ENCODE results near the gene PTDSS2. TPM values are rescaled to one million over a fixed set of nuclear protein-coding genes. Genes with fewer than 3 reads are reported as not detected.

Gene PTDSS2
- total and polyA plus RNA-seq, 2 of the 13 experiments (the other 11 are each of a cell fraction or from before 2014, with no cell fraction given), result 21.7 to 26.4 TPM

DNA sequence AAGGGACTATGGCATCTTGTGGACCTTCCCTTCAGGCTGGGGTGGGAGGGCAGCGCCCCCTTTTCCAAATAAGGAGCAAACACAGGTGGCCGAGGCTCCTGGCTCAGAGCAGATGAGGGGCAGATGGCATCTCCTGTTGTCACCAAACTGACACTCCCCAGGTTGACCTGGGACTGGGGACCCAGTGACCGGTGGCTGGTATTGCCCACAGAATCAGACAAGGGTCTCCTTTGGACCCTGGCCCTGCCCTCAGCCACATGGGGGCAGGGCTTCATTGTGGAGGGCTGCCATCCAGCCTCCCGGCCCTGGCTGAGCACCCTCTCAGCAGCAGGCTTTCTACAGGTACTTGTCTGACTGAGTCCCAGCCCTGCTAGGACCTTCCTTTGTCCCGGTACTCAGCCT, 34.4 kb upstream of the PTDSS2 start:
- Histone ChIP-seq H3K79me2 (ENCODE audit: insufficient read depth, low read length) (no peaks in the 10 kb centered on the region), H3K27me3 (ENCODE audit: control insufficient read depth in 1 of 2, insufficient read depth in 2 of 2, low read length in 2 of 2) (peaks cover 2 to 10% of the 10 kb centered on the region in 2 experiments; a peak in 1 of 5 replicates), H3K36me3 (replicated peaks in 1 of 2; ENCODE audit: control insufficient read depth in 1 of 2, insufficient read depth in 2 of 2, low read length in 2 of 2) (no peaks in the 10 kb centered on the region), H3K4me2 (ENCODE audit: low read depth, low read length) (peak overlapping the region; percentile 67), H3K9ac (ENCODE audit: insufficient read depth, low read depth, low read length) (no peak overlapping the region), H4K20me1 (ENCODE audit: insufficient read depth, low read length) (no peaks in the 10 kb centered on the region), H2AFZ (ENCODE audit: low read length) (no peak overlapping the region), H3K4me1 (ENCODE audit: insufficient read depth, low read length) (peaks cover 39% of the 10 kb centered on the region), H3K27ac (ENCODE audit: extremely low read length, insufficient read depth, low read length) (no peak overlapping the region), H3K4me3 (replicated peaks in 1 of 3; ENCODE audit: insufficient read depth in 1 of 3, low read depth in 2 of 3, low read length in 3 of 3) (peak overlapping the region; percentile 36 to 67 (median 42)), H3K9me3 (ENCODE audit: low read length) (no peaks in the 10 kb centered on the region)
- 0% methylated on average over 1 of the region's 5 CpGs for WGBS (ENCODE audit: low lambda C conversion rate)
- ATAC-seq (peak; percentile 38), DNase-seq (ENCODE audit: low spot score) (no peak), FAIRE-seq (no peak)
- ChIA-PET CTCF (ENCODE audit: low intra/inter-chr PET ratio, low total read pairs) (no interaction called here), POLR2A (interaction anchor here (1.5 to 2.8 kb wide), 5 partner anchors 26 to 90 kb away, joined by 6 to 14 read pairs (median 7); partner anchors contain the start of genes ANO9 and RNH1)
- no TSS peak for BruUV-seq (replicated peaks)
- intact Hi-C loops (cut with micrococcal nuclease; ENCODE audit: unreplicated experiment), result no loop called here
- in situ Hi-C loops (cut with HindIII; ENCODE audit: extremely low pct_ligation_motif_present, low pct_unique_long_range_greater_than_20kb), result no loop called here
- TF ChIP-seq, protein P1, sequence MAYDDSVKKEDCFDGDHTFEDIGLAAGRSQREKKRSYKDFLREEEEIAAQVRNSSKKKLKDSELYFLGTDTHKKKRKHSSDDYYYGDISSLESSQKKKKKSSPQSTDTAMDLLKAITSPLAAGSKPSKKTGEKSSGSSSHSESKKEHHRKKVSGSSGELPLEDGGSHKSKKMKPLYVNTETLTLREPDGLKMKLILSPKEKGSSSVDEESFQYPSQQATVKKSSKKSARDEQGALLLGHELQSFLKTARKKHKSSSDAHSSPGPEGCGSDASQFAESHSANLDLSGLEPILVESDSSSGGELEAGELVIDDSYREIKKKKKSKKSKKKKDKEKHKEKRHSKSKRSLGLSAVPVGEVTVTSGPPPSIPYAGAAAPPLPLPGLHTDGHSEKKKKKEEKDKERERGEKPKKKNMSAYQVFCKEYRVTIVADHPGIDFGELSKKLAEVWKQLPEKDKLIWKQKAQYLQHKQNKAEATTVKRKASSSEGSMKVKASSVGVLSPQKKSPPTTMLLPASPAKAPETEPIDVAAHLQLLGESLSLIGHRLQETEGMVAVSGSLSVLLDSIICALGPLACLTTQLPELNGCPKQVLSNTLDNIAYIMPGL (CRISPR knock-in tag; IDR thresholded peaks at IDR 0.05; ENCODE audit: borderline replicate concordance in 1 of 2, low read depth in 1 of 2), result peak in 1 of 2 experiments; percentile 26; a peak in 1 of 4 replicates
- TF ChIP-seq SALL1 (CRISPR knock-in tag; IDR thresholded peaks at IDR 0.05), result peak; percentile 3; the same call in 1 of the 2 replicates
- no peak; the same call in none of the 2 replicates for TF ChIP-seq NR2F6 (IDR thresholded peaks at IDR 0.05)
- TF ChIP-seq NR2F6 (CRISPR knock-in tag; IDR thresholded peaks at IDR 0.05), result peak; percentile 4; the same call in 1 of the 2 replicates
- TF ChIP-seq, protein P2, sequence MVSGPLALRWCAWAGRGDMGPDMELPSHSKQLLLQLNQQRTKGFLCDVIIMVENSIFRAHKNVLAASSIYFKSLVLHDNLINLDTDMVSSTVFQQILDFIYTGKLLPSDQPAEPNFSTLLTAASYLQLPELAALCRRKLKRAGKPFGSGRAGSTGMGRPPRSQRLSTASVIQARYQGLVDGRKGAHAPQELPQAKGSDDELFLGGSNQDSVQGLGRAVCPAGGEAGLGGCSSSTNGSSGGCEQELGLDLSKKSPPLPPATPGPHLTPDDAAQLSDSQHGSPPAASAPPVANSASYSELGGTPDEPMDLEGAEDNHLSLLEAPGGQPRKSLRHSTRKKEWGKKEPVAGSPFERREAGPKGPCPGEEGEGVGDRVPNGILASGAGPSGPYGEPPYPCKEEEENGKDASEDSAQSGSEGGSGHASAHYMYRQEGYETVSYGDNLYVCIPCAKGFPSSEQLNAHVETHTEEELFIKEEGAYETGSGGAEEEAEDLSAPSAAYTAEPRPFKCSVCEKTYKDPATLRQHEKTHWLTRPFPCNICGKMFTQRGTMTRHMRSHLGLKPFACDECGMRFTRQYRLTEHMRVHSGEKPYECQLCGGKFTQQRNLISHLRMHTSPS (CRISPR knock-in tag; IDR thresholded peaks at IDR 0.05; ENCODE audit: low read depth), result peak; percentile 22; the same call in 1 of the 2 replicates
- 0 out of 2 replicates have a peak, but pooled peaks have one; percentile 4 for TF ChIP-seq SP2 (CRISPR knock-in tag; IDR thresholded peaks at IDR 0.05)
- TF ChIP-seq ZNF230 (CRISPR knock-in tag; IDR thresholded peaks at IDR 0.05), result peak; percentile 42; the same call in 1 of the 2 replicates
- TF ChIP-seq, protein P3, sequence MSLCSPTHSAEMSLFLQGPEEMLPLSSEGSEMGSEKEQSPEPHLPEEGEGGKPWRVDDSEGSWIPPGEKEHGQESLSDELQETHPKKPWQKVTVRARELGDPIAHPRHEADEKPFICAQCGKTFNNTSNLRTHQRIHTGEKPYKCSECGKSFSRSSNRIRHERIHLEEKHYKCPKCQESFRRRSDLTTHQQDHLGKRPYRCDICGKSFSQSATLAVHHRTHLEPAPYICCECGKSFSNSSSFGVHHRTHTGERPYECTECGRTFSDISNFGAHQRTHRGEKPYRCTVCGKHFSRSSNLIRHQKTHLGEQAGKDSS (CRISPR knock-in tag; IDR thresholded peaks at IDR 0.05; ENCODE audit: borderline replicate concordance, low read depth), result 0 out of 2 replicates have a peak, but pooled peaks have one; percentile 36
- TF ChIP-seq, protein P4, sequence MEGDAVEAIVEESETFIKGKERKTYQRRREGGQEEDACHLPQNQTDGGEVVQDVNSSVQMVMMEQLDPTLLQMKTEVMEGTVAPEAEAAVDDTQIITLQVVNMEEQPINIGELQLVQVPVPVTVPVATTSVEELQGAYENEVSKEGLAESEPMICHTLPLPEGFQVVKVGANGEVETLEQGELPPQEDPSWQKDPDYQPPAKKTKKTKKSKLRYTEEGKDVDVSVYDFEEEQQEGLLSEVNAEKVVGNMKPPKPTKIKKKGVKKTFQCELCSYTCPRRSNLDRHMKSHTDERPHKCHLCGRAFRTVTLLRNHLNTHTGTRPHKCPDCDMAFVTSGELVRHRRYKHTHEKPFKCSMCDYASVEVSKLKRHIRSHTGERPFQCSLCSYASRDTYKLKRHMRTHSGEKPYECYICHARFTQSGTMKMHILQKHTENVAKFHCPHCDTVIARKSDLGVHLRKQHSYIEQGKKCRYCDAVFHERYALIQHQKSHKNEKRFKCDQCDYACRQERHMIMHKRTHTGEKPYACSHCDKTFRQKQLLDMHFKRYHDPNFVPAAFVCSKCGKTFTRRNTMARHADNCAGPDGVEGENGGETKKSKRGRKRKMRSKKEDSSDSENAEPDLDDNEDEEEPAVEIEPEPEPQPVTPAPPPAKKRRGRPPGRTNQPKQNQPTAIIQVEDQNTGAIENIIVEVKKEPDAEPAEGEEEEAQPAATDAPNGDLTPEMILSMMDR (CRISPR knock-in tag; IDR thresholded peaks at IDR 0.05), result peak; percentile 38; the same call in 1 of the 2 replicates
- 0 out of 2 replicates have a peak, but pooled peaks have one; percentile 4 for TF ChIP-seq ZNF777 (CRISPR knock-in tag; IDR thresholded peaks at IDR 0.05)
- TF ChIP-seq NR2C2 (CRISPR knock-in tag; IDR thresholded peaks at IDR 0.05; ENCODE audit: borderline replicate concordance), result 0 out of 2 replicates have a peak, but pooled peaks have one; percentile 1
- TF ChIP-seq, protein P5, sequence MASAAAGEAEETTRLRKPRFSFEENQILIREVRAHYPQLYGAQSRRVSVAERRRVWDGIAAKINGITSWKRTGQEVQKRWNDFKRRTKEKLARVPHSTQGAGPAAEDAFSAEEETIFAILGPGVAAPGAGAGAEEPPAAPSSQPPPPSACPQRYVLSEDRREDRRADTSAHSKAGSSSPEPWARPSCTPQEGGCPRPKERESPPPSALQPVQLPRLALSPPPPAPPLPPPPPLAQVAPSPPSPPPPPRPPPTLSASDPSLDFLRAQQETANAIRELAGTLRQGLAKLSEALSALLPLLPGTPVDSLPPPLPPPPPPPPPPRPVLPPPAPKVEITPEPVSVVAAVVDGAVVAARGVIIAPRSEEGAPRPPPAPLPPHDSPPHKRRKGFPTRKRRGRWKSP (CRISPR knock-in tag; IDR thresholded peaks at IDR 0.05), result no peak
- TF ChIP-seq, protein P6, sequence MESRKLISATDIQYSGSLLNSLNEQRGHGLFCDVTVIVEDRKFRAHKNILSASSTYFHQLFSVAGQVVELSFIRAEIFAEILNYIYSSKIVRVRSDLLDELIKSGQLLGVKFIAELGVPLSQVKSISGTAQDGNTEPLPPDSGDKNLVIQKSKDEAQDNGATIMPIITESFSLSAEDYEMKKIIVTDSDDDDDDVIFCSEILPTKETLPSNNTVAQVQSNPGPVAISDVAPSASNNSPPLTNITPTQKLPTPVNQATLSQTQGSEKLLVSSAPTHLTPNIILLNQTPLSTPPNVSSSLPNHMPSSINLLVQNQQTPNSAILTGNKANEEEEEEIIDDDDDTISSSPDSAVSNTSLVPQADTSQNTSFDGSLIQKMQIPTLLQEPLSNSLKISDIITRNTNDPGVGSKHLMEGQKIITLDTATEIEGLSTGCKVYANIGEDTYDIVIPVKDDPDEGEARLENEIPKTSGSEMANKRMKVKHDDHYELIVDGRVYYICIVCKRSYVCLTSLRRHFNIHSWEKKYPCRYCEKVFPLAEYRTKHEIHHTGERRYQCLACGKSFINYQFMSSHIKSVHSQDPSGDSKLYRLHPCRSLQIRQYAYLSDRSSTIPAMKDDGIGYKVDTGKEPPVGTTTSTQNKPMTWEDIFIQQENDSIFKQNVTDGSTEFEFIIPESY (CRISPR knock-in tag; IDR thresholded peaks at IDR 0.05), result no peak
- 0 out of 2 replicates have a peak, but pooled peaks have one; percentile 2 for TF ChIP-seq NFKB2 (CRISPR knock-in tag; IDR thresholded peaks at IDR 0.05; ENCODE audit: borderline replicate concordance)
